A673 (cell line): ENCODE measurements around the gene CLEC4G. TPM values are rescaled to one million over a fixed set of nuclear protein-coding genes. Genes with fewer than 3 reads are reported as not detected.

Experiments
- BruUV-seq: library from RNA; stranded (reverse); fragments of 400-500 nt; replicated peaks from 2 replicates; lab custom pipeline; 2021; lab: Mats Ljungman, UMichigan
- CTCF ChIA-PET: fragments of 300-600 bp; sonication (Branson Sonifier 250); formaldehyde crosslinking; loops from one replicate; lab custom pipeline; 2022; ENCODE audit warnings: antibody characterized with exemption; lab: Charles Lee
- POLR2A ChIA-PET: fragments of 300-600 bp; sonication (Branson Sonifier 250); formaldehyde crosslinking; loops from one replicate; lab custom pipeline; 2022; ENCODE audit warnings: antibody characterized with exemption; ENCODE audit not compliant: low non-redundant PET; lab: Charles Lee
- DNase-seq: peaks from one replicate; pipeline ENCODE4 v3.0.0-alpha.2; 2015; ENCODE audit warnings: low spot score
- H3K27ac ChIP-seq: fragments of 200-600 bp; sonication (generic); 2 replicates; pipeline ENCODE4 v1.5.1; 2016; ENCODE audit warnings: mixed run types, low read depth, mild to moderate bottlenecking, mixed read lengths, antibody characterized with exemption, low read length; ENCODE audit not compliant: poor library complexity, severe bottlenecking
- H3K27me3 ChIP-seq: fragments of 200-600 bp; sonication (generic); replicated peaks from 2 replicates; pipeline ENCODE4 v1.6.1; 2017; ENCODE audit warnings: mixed run types, low read depth, mild to moderate bottlenecking, mixed read lengths, antibody characterized with exemption, low read length; ENCODE audit not compliant: insufficient read depth, poor library complexity
- H3K36me3 ChIP-seq: fragments of 200-600 bp; sonication (generic); 2 replicates; pipeline ENCODE4 v1.6.1; 2016; ENCODE audit warnings: mixed run types, mild to moderate bottlenecking, mixed read lengths, antibody characterized with exemption, low read length; ENCODE audit not compliant: insufficient read depth, poor library complexity, severe bottlenecking
- H3K4me1 ChIP-seq: fragments of 200-600 bp; sonication (generic); 2 replicates; pipeline ENCODE4 v1.6.1; 2017; ENCODE audit warnings: mixed run types, mild to moderate bottlenecking, mixed read lengths, antibody characterized with exemption, low read length; ENCODE audit not compliant: insufficient read depth, poor library complexity, severe bottlenecking
- H3K4me3 ChIP-seq: fragments of 200-600 bp; sonication (generic); 2 replicates; pipeline ENCODE4 v1.5.1; 2016; ENCODE audit warnings: low read depth, mixed run types, mild to moderate bottlenecking, mixed read lengths, low read length; ENCODE audit not compliant: poor library complexity, severe bottlenecking
- H3K9me3 ChIP-seq: fragments of 200-600 bp; sonication (generic); 2 replicates; pipeline ENCODE4 v1.6.1; 2016; ENCODE audit warnings: mixed run types, low read depth, mild to moderate bottlenecking, mixed read lengths, antibody characterized with exemption, low read length; ENCODE audit not compliant: poor library complexity, severe bottlenecking
- CTCF ChIP-seq: fragments of 300-800, 200-600 bp; sonication (generic); conservative IDR thresholded peaks from 2 replicates; pipeline ENCODE4 v1.5.1; 2017; ENCODE audit warnings: low read depth, mild to moderate bottlenecking, antibody characterized with exemption, low read length, moderate library complexity, mixed read lengths
- EZH2 ChIP-seq: fragments of 200-600 bp; sonication (generic); IDR thresholded peaks from 2 replicates; pipeline ENCODE4 v1.6.1; 2017; ENCODE audit warnings: borderline replicate concordance, low read depth, mild to moderate bottlenecking, mixed read lengths, antibody characterized with exemption, low read length; ENCODE audit not compliant: poor library complexity, severe bottlenecking
- intact Hi-C: fragments of 100-400 bp; cut with micrococcal nuclease; formaldehyde crosslinking; loops from one replicate; pipeline ENCODE4 v1.10.0; 2022; ENCODE audit not compliant: unreplicated experiment
- total RNA-seq: library from RNA; stranded (reverse); gene quantifications from 2 replicates; pipeline ENCODE4 v1.2.3, GENCODE V29; 2021

The CLEC4G gene
- total RNA-seq, 1 experiment from 2014 or later = not detected

GRCh38 chr19:7742991-7743390, 11.1 kb upstream of the CLEC4G start:
- H3K36me3 ChIP-seq = no peaks in the 10 kb centered on the region
- no peak for DNase-seq
- H3K27ac ChIP-seq = no peak overlapping the region
- CTCF ChIA-PET = no interaction called here
- no peak for TF ChIP-seq CTCF
- TF ChIP-seq EZH2 = no peak
- no TSS peak for BruUV-seq
- intact Hi-C loops = no loop called here
- H3K4me3 ChIP-seq = no peak overlapping the region
- H3K27me3 ChIP-seq = peaks cover 40% of the 10 kb centered on the region
- H3K9me3 ChIP-seq = no peaks in the 10 kb centered on the region
- H3K4me1 ChIP-seq = no peaks in the 10 kb centered on the region
- POLR2A ChIA-PET = no interaction called here

- Histone ChIP-seq H3K27me3 (peaks cover 40% of the 10 kb centered on the region), H3K36me3 (no peaks in the 10 kb centered on the region), H3K27ac (no peak overlapping the region), H3K4me3 (no peak overlapping the region), H3K9me3 (no peaks in the 10 kb centered on the region), H3K4me1 (no peaks in the 10 kb centered on the region)
- ChIA-PET POLR2A (no interaction called here), CTCF (no interaction called here)
- intact Hi-C loops = no loop called here
- no peak for DNase-seq
- TF ChIP-seq EZH2 (no peak), CTCF (no peak)
- BruUV-seq = no TSS peak
These were observed 10.7 kb upstream of the CLEC4G start for GRCh38 chr19:7742575-7742974.

- peaks cover 43% of the 10 kb centered on the region for H3K27me3 ChIP-seq
- H3K36me3 ChIP-seq = no peaks in the 10 kb centered on the region
- POLR2A ChIA-PET = no interaction called here
- H3K4me1 ChIP-seq = no peaks in the 10 kb centered on the region
- DNase-seq = no peak
- BruUV-seq = no TSS peak
- no peaks in the 10 kb centered on the region for H3K9me3 ChIP-seq
- intact Hi-C loops = no loop called here
- no peak for TF ChIP-seq EZH2
- no peak for TF ChIP-seq CTCF
- H3K4me3 ChIP-seq = no peak overlapping the region
- CTCF ChIA-PET = no interaction called here
- no peak overlapping the region for H3K27ac ChIP-seq
These were observed 8.8 kb upstream of the CLEC4G start for GRCh38 chr19:7740682-7741054.
